H1 (cell line): ENCODE data around the gene ADARB2. TPM values are rescaled to one million over a fixed set of nuclear protein-coding genes. Genes with fewer than 3 reads are reported as not detected.

ENCODE experiments used
- CTCF ChIA-PET: fragments of 300-600 bp; sonication (Branson Sonifier 250); formaldehyde crosslinking; loops from one replicate; lab custom pipeline; 2021; ENCODE audit not compliant: partially characterized antibody; lab: Charles Lee
- POLR2A ChIA-PET: fragments of 300-600 bp; sonication (Branson Sonifier 250); formaldehyde crosslinking; loops from one replicate; lab custom pipeline; 2021; ENCODE audit warnings: inconsistent platforms; ENCODE audit not compliant: partially characterized antibody; lab: Charles Lee
- DNase-seq, 2 experiments: peaks; one replicate each; pipeline versions ENCODE4 v3.0.0 to v3.0.0-alpha.2; 2010 to 2022; ENCODE audit warnings: low spot score in 2 of 2, low read depth in 1 of 2, mixed read lengths in 1 of 2
- FAIRE-seq: peaks from 2 replicates; lab custom pipeline; 2011; peaks lifted over from hg19 to GRCh38; lab: Jason Lieb, UNC
- H2AFZ ChIP-seq: 2 replicates; pipeline ENCODE4 v1.8.1; 2012; ENCODE audit warnings: low read length, inconsistent platforms
- H2AK5ac ChIP-seq: 2 replicates; pipeline ENCODE4 v1.6.1; 2013; ENCODE audit warnings: low read depth, low read length
- H2BK120ac ChIP-seq: replicated peaks from 2 replicates; pipeline ENCODE3; 2013; ENCODE audit warnings: low read depth, low read length, inconsistent platforms
- H2BK12ac ChIP-seq: 2 replicates; pipeline ENCODE4 v1.6.1; 2013; ENCODE audit warnings: low read depth, low read length
- H2BK15ac ChIP-seq: 2 replicates; pipeline ENCODE4 v1.6.1; 2013; ENCODE audit warnings: low read length
- H2BK20ac ChIP-seq: 2 replicates; pipeline ENCODE4 v1.6.1; 2013; ENCODE audit warnings: low read length
- H2BK5ac ChIP-seq: 2 replicates; pipeline ENCODE4 v1.6.1; 2013; ENCODE audit warnings: low read depth, low read length
- H3K14ac ChIP-seq: 2 replicates; pipeline ENCODE4 v1.6.1; 2013; ENCODE audit warnings: inconsistent platforms; ENCODE audit not compliant: insufficient read length
- H3K18ac ChIP-seq: 2 replicates; pipeline ENCODE4 v1.6.1; 2013; ENCODE audit warnings: low read length; ENCODE audit errors: extremely low read depth
- H3K23ac ChIP-seq: 2 replicates; pipeline ENCODE4 v1.6.1; 2013; ENCODE audit warnings: inconsistent platforms; ENCODE audit not compliant: insufficient read length
- H3K23me2 ChIP-seq: 2 replicates; pipeline ENCODE4 v1.6.1; 2013; ENCODE audit warnings: low read depth, low read length
- H3K27ac ChIP-seq: 2 replicates; pipeline ENCODE4 v1.6.1; 2011; ENCODE audit warnings: low read depth, low read length, inconsistent platforms
- H3K27me3 ChIP-seq, 4 experiments: replicated peaks in 1 of 4; 1 replicate in 1 of 4; 2 replicates in 3 of 4; pipeline versions ENCODE4 v1.6.1 to v1.8.1; 2011 to 2013; ENCODE audit warnings: low read length in 3 of 4, mild to moderate bottlenecking in 3 of 4, inconsistent platforms in 2 of 4, mixed read lengths in 2 of 4, moderate library complexity in 1 of 4; ENCODE audit not compliant: control insufficient read depth in 3 of 4, insufficient read depth in 3 of 4; ENCODE audit errors: extremely low read depth in 1 of 4
- H3K36me3 ChIP-seq, 4 experiments: 2 replicates each; pipeline versions ENCODE4 v1.6.1 to v1.8.1; 2011 to 2013; ENCODE audit warnings: mild to moderate bottlenecking in 4 of 4, low read length in 3 of 4, moderate library complexity in 2 of 4, control low read depth in 1 of 4, inconsistent platforms in 1 of 4; ENCODE audit not compliant: insufficient read depth in 4 of 4, control insufficient read depth in 2 of 4
- H3K4ac ChIP-seq: replicated peaks from 2 replicates; pipeline ENCODE3; 2013; ENCODE audit warnings: low read length, low read depth, mixed read lengths, inconsistent platforms; ENCODE audit not compliant: insufficient read length
- H3K4me1 ChIP-seq, 4 experiments: replicated peaks in 1 of 4; 1 replicate in 1 of 4; 2 replicates in 3 of 4; pipeline versions ENCODE4 v1.6.1 to v1.8.1; 2011 to 2013; ENCODE audit warnings: low read length in 3 of 4, inconsistent platforms in 2 of 4, mixed read lengths in 1 of 4; ENCODE audit not compliant: insufficient read depth in 4 of 4, control insufficient read depth in 3 of 4
- H3K4me2 ChIP-seq, 2 experiments: 2 replicates each; pipeline versions ENCODE4 v1.6.1 to v1.8.1; 2011 to 2013; ENCODE audit warnings: low read depth in 2 of 2, low read length in 2 of 2, control low read depth in 1 of 2, inconsistent platforms in 1 of 2, mild to moderate bottlenecking in 1 of 2; ENCODE audit not compliant: insufficient read depth in 1 of 2
- H3K4me3 ChIP-seq, 4 experiments: fragments of 200-600, 300-600 bp in 1 of 4; sonication (generic), shearing (Covaris generic), sonication (Bioruptor Twin) in 1 of 4; 2 replicates each; pipeline versions ENCODE4 v1.5.1 to v1.8.1; 2011 to 2016; ENCODE audit warnings: low read length in 4 of 4, low read depth in 3 of 4, control low read depth in 2 of 4, inconsistent platforms in 2 of 4, mild to moderate bottlenecking in 2 of 4, mixed read lengths in 1 of 4, moderate library complexity in 1 of 4; ENCODE audit not compliant: insufficient read depth in 2 of 4; ENCODE audit errors: extremely low read depth in 1 of 4
- H3K56ac ChIP-seq: replicated peaks from 2 replicates; pipeline ENCODE3; 2013; ENCODE audit warnings: low read depth, mild to moderate bottlenecking, mixed read lengths, low read length, inconsistent platforms; ENCODE audit not compliant: insufficient read length
- H3K79me1 ChIP-seq: 2 replicates; pipeline ENCODE4 v1.6.1; 2013; ENCODE audit warnings: low read depth, low read length, control low read depth
- H3K79me2 ChIP-seq, 2 experiments: 2 replicates each; pipeline versions ENCODE4 v1.6.1 to v1.8.1; 2012 to 2013; ENCODE audit warnings: low read length in 2 of 2, mild to moderate bottlenecking in 2 of 2, inconsistent platforms in 1 of 2; ENCODE audit not compliant: insufficient read depth in 2 of 2, control insufficient read depth in 1 of 2
- H3K9ac ChIP-seq, 4 experiments: replicated peaks in 1 of 4; 1 replicate in 1 of 4; 2 replicates in 3 of 4; pipeline versions ENCODE4 v1.6.1 to v1.8.1; 2011 to 2013; ENCODE audit warnings: low read depth in 3 of 4, low read length in 3 of 4, control low read depth in 2 of 4, mild to moderate bottlenecking in 2 of 4, moderate library complexity in 2 of 4, inconsistent platforms in 1 of 4; ENCODE audit errors: extremely low read depth in 1 of 4
- H3K9me3 ChIP-seq, 2 experiments: 2 replicates each; pipeline versions ENCODE4 v1.6.1 to v1.8.1; 2012 to 2013; ENCODE audit warnings: mild to moderate bottlenecking in 2 of 2, moderate library complexity in 2 of 2, control low read depth in 1 of 2, inconsistent platforms in 1 of 2, low read depth in 1 of 2, low read length in 1 of 2, mixed read lengths in 1 of 2; ENCODE audit not compliant: insufficient read depth in 2 of 2
- H4K20me1 ChIP-seq, 2 experiments: replicated peaks in 1 of 2; 2 replicates each; pipeline versions ENCODE3 to v1.8.1; 2011 to 2013; ENCODE audit warnings: inconsistent platforms in 2 of 2, low read length in 2 of 2, mild to moderate bottlenecking in 1 of 2; ENCODE audit not compliant: insufficient read depth in 2 of 2, control insufficient read depth in 1 of 2
- H4K5ac ChIP-seq: 2 replicates; pipeline ENCODE4 v1.6.1; 2013; ENCODE audit warnings: low read length, low read depth, mixed read lengths, inconsistent platforms; ENCODE audit not compliant: insufficient read length
- H4K8ac ChIP-seq: 2 replicates; pipeline ENCODE4 v1.8.0; 2013; ENCODE audit warnings: mild to moderate bottlenecking, moderate library complexity, low read length, inconsistent platforms; ENCODE audit not compliant: insufficient read depth; ENCODE audit errors: extremely low read depth
- H4K91ac ChIP-seq: replicated peaks from 2 replicates; pipeline ENCODE3; 2013; ENCODE audit warnings: low read length, mixed read lengths, inconsistent platforms; ENCODE audit not compliant: insufficient read length
- ATF2 ChIP-seq: IDR thresholded peaks from 2 replicates; pipeline ENCODE4 v1.6.1; 2012; ENCODE audit warnings: low read length, inconsistent platforms
- CBX8 ChIP-seq: fragments of 300-800, 300-1000 bp; sonication (generic); IDR thresholded peaks from 2 replicates; pipeline ENCODE4 v1.7.1; 2016; ENCODE audit warnings: low read depth, low read length, borderline replicate concordance
- CREB1 ChIP-seq: IDR thresholded peaks from 2 replicates; pipeline ENCODE4 v1.6.1; 2012; ENCODE audit warnings: inconsistent platforms
- E2F6 ChIP-seq: IDR thresholded peaks from 2 replicates; pipeline ENCODE4 v1.6.1; 2012; ENCODE audit warnings: inconsistent platforms
- GABPA ChIP-seq: IDR thresholded peaks from 2 replicates; pipeline ENCODE4 v1.6.1; 2011; ENCODE audit warnings: mild to moderate bottlenecking, low read length, moderate library complexity, borderline replicate concordance; ENCODE audit not compliant: insufficient read depth
- HDAC6 ChIP-seq: IDR thresholded peaks from one replicate; pipeline ENCODE4 v1.7.1; 2012; ENCODE audit warnings: low read depth, mild to moderate bottlenecking, inconsistent platforms, low read length, moderate library complexity
- NRF1 ChIP-seq: IDR thresholded peaks from 2 replicates; pipeline ENCODE4 v1.6.1; 2011; ENCODE audit warnings: mild to moderate bottlenecking, low read depth, low read length, improper control_type of control experiment
- SP2 ChIP-seq: IDR thresholded peaks from 2 replicates; pipeline ENCODE4 v1.6.1; 2012; ENCODE audit warnings: mild to moderate bottlenecking, low read length, inconsistent platforms
- WGBS, 2 experiments: shearing (Covaris generic) in 1 of 2; methylation state at CpG; one replicate each; pipeline versions ENCODE4 v1.1.6 to v1.1.7; 2013 to 2015; ENCODE audit warnings: low lambda C conversion rate in 2 of 2, mixed read lengths in 2 of 2, inconsistent platforms in 1 of 2, low coverage in 1 of 2, missing lambda C conversion rate in 1 of 2; ENCODE audit not compliant: insufficient replicate concordance in 2 of 2, insufficient coverage in 1 of 2, insufficient read length in 1 of 2; ENCODE audit errors: extremely low coverage in 1 of 2, missing lambda C conversion rate in 1 of 2; 5-methylcytosine and 5-hydroxymethylcytosine counted together
- polyA plus RNA-seq, 7 experiments: library from polyadenylated mRNA; depleted of rRNA in 3 of 7; stranded (reverse) in 5 of 7; unstranded in 2 of 7; fragments of >200 nt in 5 of 7; fragments of 200-250 nt in 2 of 7; gene quantifications; 1 replicate in 5 of 7; 2 replicates in 1 of 7; 4 replicates in 1 of 7; pipeline versions ENCODE4 v1.2.1 to v1.2.3, GENCODE V29; 2011 to 2013; ENCODE audit warnings: missing spikeins in 2 of 7, mixed read lengths in 2 of 7
- total RNA-seq: library from RNA; stranded (reverse); fragmentation: NEBNext Ultra II Directional; extraction: Animal tissue kit (Norgen Biotek cat#: 25700); gene quantifications from 2 replicates; pipeline ENCODE4 v1.2.1, GENCODE V29; 2021
- TF ChIP-seq, protein P1 (sequence below): IDR thresholded peaks from 2 replicates; pipeline ENCODE4 v1.6.1; 2012; ENCODE audit warnings: inconsistent platforms

The ADARB2 gene
- total and polyA plus RNA-seq, 2 of the 8 experiments (the other 6 are each of a cell fraction or from before 2014, with no cell fraction given): 2.2 to 2.8 TPM

- Histone ChIP-seq H4K20me1 (no peaks in the 10 kb centered on the region), H3K9ac (no peak overlapping the region), H2BK20ac (no peak overlapping the region), H3K27ac (no peak overlapping the region), H3K4me1 (peaks cover 0 to 7% (median 3%) of the 10 kb centered on the region in 4 experiments; a peak in 2 of 7 replicates), H4K8ac (peak overlapping the region; percentile 53), H3K56ac (no peak overlapping the region), H3K14ac (no peak overlapping the region), H4K5ac (no peak overlapping the region), H2BK5ac (no peak overlapping the region), H3K23me2 (no peaks in the 10 kb centered on the region), H3K18ac (no peak overlapping the region), H3K79me1 (no peaks in the 10 kb centered on the region), H3K36me3 (no peaks in the 10 kb centered on the region), H2BK12ac (peak overlapping the region; percentile 39; the same call in 1 of the 2 replicates), H3K9me3 (no peaks in the 10 kb centered on the region), H2BK120ac (no peak overlapping the region), H3K4ac (no peak overlapping the region), H2BK15ac (no peak overlapping the region), H4K91ac (no peak overlapping the region), H2AFZ (no peak overlapping the region), H2AK5ac (no peak overlapping the region), H3K4me3 (no peak overlapping the region), H3K79me2 (no peaks in the 10 kb centered on the region), H3K27me3 (no peaks in the 10 kb centered on the region), H3K23ac (no peak overlapping the region), H3K4me2 (no peak overlapping the region)
- no peak for FAIRE-seq
- POLR2A ChIA-PET: interaction anchor here (0.6 kb wide), 1 partner anchor 11 kb away, joined by 3 read pairs; no protein-coding TSS in a partner anchor
- DNase-seq: no peak
- CTCF ChIA-PET: interaction anchor here (0.6 to 3.2 kb wide), 7 partner anchors 10 to 570 kb away, joined by 3 to 10 read pairs (median 5); no protein-coding TSS in a partner anchor
- WGBS, 2 experiments: 86% methylated on average over 45 of the region's 45 CpGs; no CpG with 5 or more reads in 1 of the 2 experiments
- no peak for TF ChIP-seq NRF1
- TF ChIP-seq SP2: no peak
- TF ChIP-seq ATF2: no peak
- TF ChIP-seq, protein P1, sequence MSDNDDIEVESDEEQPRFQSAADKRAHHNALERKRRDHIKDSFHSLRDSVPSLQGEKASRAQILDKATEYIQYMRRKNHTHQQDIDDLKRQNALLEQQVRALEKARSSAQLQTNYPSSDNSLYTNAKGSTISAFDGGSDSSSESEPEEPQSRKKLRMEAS: peak; percentile 56; the same call in 1 of the 2 replicates
- no peak for TF ChIP-seq GABPA
- no peak for TF ChIP-seq HDAC6
- no peak for TF ChIP-seq CREB1
- TF ChIP-seq E2F6: 0 out of 2 replicates have a peak, but pooled peaks have one; percentile 27
- no peak for TF ChIP-seq CBX8
These were observed 552.5 kb downstream of the ADARB2 start for GRCh38 chr10:1184541-1185430.
